Measurements from ENCODE around the gene SETD1A. TPM values are rescaled to one million over a fixed set of nuclear protein-coding genes. Genes with fewer than 3 reads are reported as not detected.
A peak's percentile ranks its signal among the peaks of the same experiment; 100 is the strongest.

The SETD1A gene
- total and polyA plus RNA-seq, 9 of the 15 experiments (the other 6 are each of a cell fraction or from before 2014, with no cell fraction given), result 0.08 to 36.0 (median 4.2) TPM

- TF ChIP-seq HMGXB4 (CRISPR knock-in tag; IDR thresholded peaks at IDR 0.05) (peak; percentile 90; the same call in 1 of the 2 replicates), CUX1 (CRISPR knock-in tag; IDR thresholded peaks at IDR 0.05) (no peak), RHOXF2B (CRISPR knock-in tag; conservative IDR thresholded peaks at IDR 0.05) (no peak; the same call in 1 of the 2 replicates), MAFK (IDR thresholded peaks at IDR 0.05; ENCODE audit: low read length) (no peak), CGGBP1 (CRISPR knock-in tag; IDR thresholded peaks at IDR 0.05) (no peak), MCM3 (IDR thresholded peaks at IDR 0.05) (no peak), DMBX1 (CRISPR knock-in tag; IDR thresholded peaks at IDR 0.05; ENCODE audit: borderline replicate concordance) (no peak), ZNF507 (tag; conservative IDR thresholded peaks at IDR 0.05) (no peak), FOXM1 (IDR thresholded peaks at IDR 0.05; ENCODE audit: low read depth) (peak; percentile 90), FOXM1 (CRISPR knock-in tag; IDR thresholded peaks at IDR 0.05; ENCODE audit: low read depth) (no peak), SMAD4 (CRISPR knock-in tag; conservative IDR thresholded peaks at IDR 0.05) (peak; percentile 74), POLR3G (IDR thresholded peaks at IDR 0.05; ENCODE audit: extremely low read depth, insufficient read length, insufficient replicate concordance) (no peak), RB1 (IDR thresholded peaks at IDR 0.05; ENCODE audit: low read depth) (peak; percentile 11; the same call in 1 of the 2 replicates), DIDO1 (tag; IDR thresholded peaks at IDR 0.05; ENCODE audit: low read depth) (peak; percentile 79; the same call in 1 of the 2 replicates), HMGN3 (IDR thresholded peaks at IDR 0.05; ENCODE audit: borderline replicate concordance, extremely low read depth, insufficient read length, low read depth, low read length) (peak; percentile 67), MCM2 (IDR thresholded peaks at IDR 0.05; ENCODE audit: low read depth) (no peak), ZNF12 (CRISPR knock-in tag; IDR thresholded peaks at IDR 0.05) (no peak), CHD2 (IDR thresholded peaks at IDR 0.05; ENCODE audit: low read depth, low read length) (no peak; the same call in 1 of the 2 replicates), KLF6 (CRISPR knock-in tag; IDR thresholded peaks at IDR 0.05; ENCODE audit: borderline replicate concordance) (no peak), ZNF398 (CRISPR knock-in tag; IDR thresholded peaks at IDR 0.05) (no peak)
These were observed at the start of gene SETD1A (continued) for GRCh38 chr16:30957456-30958174.
